Measurements from ENCODE around the gene CACNA1I. TPM values are rescaled to one million over a fixed set of nuclear protein-coding genes. Genes with fewer than 3 reads are reported as not detected.

Gene CACNA1I
- total RNA-seq, 1 donor from 2014 or later, result not detected

GRCh38 chr22:39686178-39686620, 115.6 kb downstream of the CACNA1I start:
- no peak for TF ChIP-seq CTCF (IDR thresholded peaks at IDR 0.05; ENCODE audit: insufficient read depth, low read length, severe bottlenecking)
- no peak overlapping the region for H3K4me3 ChIP-seq (ENCODE audit: low read depth, low read length)
- no peaks in the 10 kb centered on the region for H3K36me3 ChIP-seq (ENCODE audit: control insufficient read depth, insufficient read depth, low read length)
- FAIRE-seq, result no peak
- peaks cover 5% of the 10 kb centered on the region for H3K27me3 ChIP-seq (ENCODE audit: control insufficient read depth, insufficient read depth, low read length)
- no peak for DNase-seq (ENCODE audit: low read depth)

- peaks cover 12% of the 10 kb centered on the region for H3K27me3 ChIP-seq (ENCODE audit: control insufficient read depth, insufficient read depth, low read length)
- DNase-seq (ENCODE audit: low read depth), result no peak
- no peaks in the 10 kb centered on the region for H3K36me3 ChIP-seq (ENCODE audit: control insufficient read depth, insufficient read depth, low read length)
- FAIRE-seq, result no peak
- TF ChIP-seq CTCF (IDR thresholded peaks at IDR 0.05; ENCODE audit: insufficient read depth, low read length, severe bottlenecking), result no peak
- no peak overlapping the region for H3K4me3 ChIP-seq (ENCODE audit: low read depth, low read length)
These were observed 116.4 kb downstream of the CACNA1I start for GRCh38 chr22:39686776-39687525.

GRCh38 chr22:39688186-39688785, 117.7 kb downstream of the CACNA1I start:
- FAIRE-seq (no peak), DNase-seq (ENCODE audit: low read depth) (no peak)
- Histone ChIP-seq H3K36me3 (ENCODE audit: control insufficient read depth, insufficient read depth, low read length) (no peaks in the 10 kb centered on the region), H3K4me3 (ENCODE audit: low read depth, low read length) (no peak overlapping the region), H3K27me3 (ENCODE audit: control insufficient read depth, insufficient read depth, low read length) (peaks cover 12% of the 10 kb centered on the region)
- no peak for TF ChIP-seq CTCF (IDR thresholded peaks at IDR 0.05; ENCODE audit: insufficient read depth, low read length, severe bottlenecking)

- H3K27me3 ChIP-seq (ENCODE audit: control insufficient read depth, insufficient read depth, low read length), result peaks cover 10% of the 10 kb centered on the region
- no peak overlapping the region for H3K4me3 ChIP-seq (ENCODE audit: low read depth, low read length)
- DNase-seq (ENCODE audit: low read depth), result no peak
- no peak for FAIRE-seq
- no peak for TF ChIP-seq CTCF (IDR thresholded peaks at IDR 0.05; ENCODE audit: insufficient read depth, low read length, severe bottlenecking)
- H3K36me3 ChIP-seq (ENCODE audit: control insufficient read depth, insufficient read depth, low read length), result no peaks in the 10 kb centered on the region
These were observed 118.9 kb downstream of the CACNA1I start for GRCh38 chr22:39689421-39689820.

GRCh38 chr22:39690881-39691605, 120.5 kb downstream of the CACNA1I start:
- DNase-seq (ENCODE audit: low read depth), result no peak
- no peak for TF ChIP-seq CTCF (IDR thresholded peaks at IDR 0.05; ENCODE audit: insufficient read depth, low read length, severe bottlenecking)
- no peaks in the 10 kb centered on the region for H3K36me3 ChIP-seq (ENCODE audit: control insufficient read depth, insufficient read depth, low read length)
- peaks cover 10% of the 10 kb centered on the region for H3K27me3 ChIP-seq (ENCODE audit: control insufficient read depth, insufficient read depth, low read length)
- FAIRE-seq, result no peak
- H3K4me3 ChIP-seq (ENCODE audit: low read depth, low read length), result no peak overlapping the region
